K562 (cell line): ENCODE data around the gene MGAT4B. TPM values are rescaled to one million over a fixed set of nuclear protein-coding genes. Genes with fewer than 3 reads are reported as not detected.

Source experiments
- ARID3B ChIP-seq: fragments of 250-450 bp; sonication (Bioruptor Pico); IDR thresholded peaks from 2 replicates; pipeline ENCODE4 v1.4.0; 2020; ENCODE audit warnings: borderline replicate concordance
- ARID4B ChIP-seq: sonication (generic); formaldehyde crosslinking; IDR thresholded peaks from 2 replicates; pipeline ENCODE4 v1.8.0; 2022; ENCODE audit warnings: mild to moderate bottlenecking, missing genetic modification reagents
- CHD1 ChIP-seq: fragments of 200-600 bp; sonication (generic); IDR thresholded peaks from one replicate; pipeline ENCODE4 v1.6.1; 2012; ENCODE audit warnings: mild to moderate bottlenecking, moderate library complexity, low read length, inconsistent platforms
- CREM ChIP-seq: IDR thresholded peaks from 2 replicates; pipeline ENCODE4 v1.6.1; 2014; ENCODE audit warnings: antibody characterized with exemption, low read depth
- CTCFL ChIP-seq: IDR thresholded peaks from 2 replicates; pipeline ENCODE4 v1.6.1; 2011; ENCODE audit warnings: borderline replicate concordance, low read depth, mild to moderate bottlenecking, moderate library complexity, low read length; ENCODE audit not compliant: insufficient read depth, poor library complexity, severe bottlenecking
- ESRRB ChIP-seq: fragments of 250-450 bp; sonication (Bioruptor Pico); IDR thresholded peaks from 2 replicates; pipeline ENCODE4 v1.5.0; 2020; ENCODE audit warnings: mild to moderate bottlenecking, moderate library complexity, borderline replicate concordance
- FOXP1 ChIP-seq: sonication (generic); formaldehyde crosslinking; IDR thresholded peaks from 2 replicates; pipeline ENCODE4 v1.8.0; 2022; ENCODE audit warnings: mild to moderate bottlenecking, missing genetic modification reagents
- GATAD2B ChIP-seq: fragments of 450-650 bp; IDR thresholded peaks from 2 replicates; pipeline ENCODE4 v1.6.1; 2017; ENCODE audit warnings: mild to moderate bottlenecking, borderline replicate concordance
- GMEB1 ChIP-seq: fragments of 250-450 bp; sonication (Bioruptor Pico); IDR thresholded peaks from 2 replicates; pipeline ENCODE4 v1.4.0; 2020; ENCODE audit warnings: mild to moderate bottlenecking
- HCFC1 ChIP-seq: IDR thresholded peaks from 2 replicates; pipeline ENCODE4 v1.6.1; 2012; ENCODE audit warnings: low read depth, low read length, improper control_type of control experiment
- NONO ChIP-seq, 2 experiments: fragments of 200-400 bp in 1 of 2; fragments of 450-650 bp in 1 of 2; formaldehyde crosslinking in 1 of 2; IDR thresholded peaks; 2 replicates each; pipeline ENCODE4 v1.6.1; 2017; ENCODE audit warnings: low read depth in 2 of 2, mild to moderate bottlenecking in 2 of 2, moderate library complexity in 2 of 2, low read length in 1 of 2
- RNF2 ChIP-seq: sonication (generic); IDR thresholded peaks from 2 replicates; pipeline ENCODE4 v1.6.1; 2016
- TEAD1 ChIP-seq, 2 experiments: fragments of 450-650 bp in 1 of 2; sonication (generic) in 1 of 2; formaldehyde crosslinking; IDR thresholded peaks; 2 replicates each; pipeline versions ENCODE4 v1.4.0 to v1.8.0; 2020 to 2022; ENCODE audit warnings: mild to moderate bottlenecking in 2 of 2, missing genetic modification reagents in 1 of 2
- YBX1 ChIP-seq: fragments of 450-650 bp; IDR thresholded peaks from 2 replicates; pipeline ENCODE4 v1.7.1; 2016; ENCODE audit warnings: mild to moderate bottlenecking
- ZKSCAN3 ChIP-seq: fragments of 250-450 bp; sonication (Bioruptor Pico); IDR thresholded peaks from 2 replicates; pipeline ENCODE4 v1.4.0; 2020
- ZNF436 ChIP-seq: fragments of 250-450, 450-650 bp; sonication (Bioruptor Pico); formaldehyde crosslinking; IDR thresholded peaks from 2 replicates; pipeline ENCODE4 v1.7.0; 2020; ENCODE audit warnings: mild to moderate bottlenecking
- ZNF583 ChIP-seq: fragments of 250-450 bp; sonication (Bioruptor Pico); IDR thresholded peaks from 2 replicates; pipeline ENCODE4 v1.4.0; 2020
- ZNF764 ChIP-seq: fragments of 250-450 bp; sonication (Bioruptor Pico); IDR thresholded peaks from 2 replicates; pipeline ENCODE4 v1.4.0; 2020; ENCODE audit warnings: low read depth, mild to moderate bottlenecking, moderate library complexity
- polyA plus RNA-seq, 8 experiments: library from polyadenylated mRNA; depleted of rRNA in 4 of 8; stranded (reverse) in 5 of 8; unstranded in 3 of 8; fragments of >200 nt; fragmentation: Nextera tagmentation in 2 of 8; fragmentation: Illumina TruSeq in 1 of 8; extraction: Ambion mirVana in 2 of 8; extraction: Trizol in 1 of 8; gene quantifications; 2 replicates each; pipeline versions ENCODE4 v1.2.1 to v1.2.3, GENCODE V29; 2011 to 2014; ENCODE audit warnings: inconsistent platforms in 1 of 8, missing spikeins in 1 of 8
- total RNA-seq, 7 experiments: library from RNA; depleted of rRNA in 6 of 7; stranded (reverse); fragments of >200 nt in 6 of 7; fragmentation: Illumina TruSeq in 2 of 7; extraction: Trizol in 2 of 7; gene quantifications; 2 replicates each; pipeline versions ENCODE4 v1.2.1 to v1.2.3, GENCODE V29; 2011 to 2021; ENCODE audit warnings: low replicate concordance in 1 of 7

Gene MGAT4B
- total and polyA plus RNA-seq, 9 of the 15 experiments (the other 6 are each of a cell fraction or from before 2014, with no cell fraction given): 0.34 to 133 (median 75.4) TPM

- no peak for TF ChIP-seq ZNF583 (CRISPR knock-in tag)
- TF ChIP-seq TEAD1 (CRISPR knock-in tag; IDR thresholded peaks at IDR 0.05): no peak
- peak; percentile 59; the same call in 1 of the 2 replicates for TF ChIP-seq CREM
- 0 out of 2 replicates have a peak, but pooled peaks have one; percentile 51 for TF ChIP-seq FOXP1 (CRISPR knock-in tag)
- 0 out of 2 replicates have a peak, but pooled peaks have one; percentile 37 for TF ChIP-seq RNF2
- no peak for TF ChIP-seq ZNF436 (CRISPR knock-in tag)
- TF ChIP-seq ESRRB (CRISPR knock-in tag): no peak
- TF ChIP-seq ZKSCAN3 (CRISPR knock-in tag): no peak
- TF ChIP-seq CTCFL: no peak
- TF ChIP-seq ZNF764: no peak
- no peak for TF ChIP-seq ARID3B
- peak; percentile 83 for TF ChIP-seq GMEB1 (CRISPR knock-in tag)
- TF ChIP-seq NONO (IDR thresholded peaks at IDR 0.05; ENCODE audit: low read depth in 2 of 2, low read length in 1 of 2): peak in 1 of 2 experiments; percentile 71; a peak in 3 of 4 replicates
- TF ChIP-seq ARID4B (CRISPR knock-in tag): peak; percentile 45; the same call in 1 of the 2 replicates
- peak; percentile 54 for TF ChIP-seq CHD1
- no peak for TF ChIP-seq YBX1
- TF ChIP-seq GATAD2B: peak; percentile 88; the same call in 1 of the 2 replicates
- TF ChIP-seq HCFC1: peak; percentile 48
Measured at GRCh38 chr5:179806250-179807048, at the start of gene MGAT4B (continued).
